HCT116 (cell line): ENCODE measurements around the gene SLC30A3. TPM values are rescaled to one million over a fixed set of nuclear protein-coding genes. Genes with fewer than 3 reads are reported as not detected.

Experiments used
- ATAC-seq: fragments of 200-7000 bp; cut with Tn5 transposase; 2 replicates; pipeline ENCODE4 v1.9.1; 2020; ENCODE audit warnings: mild to moderate bottlenecking, moderate library complexity
- BruUV-seq: library from RNA; stranded (reverse); fragments of 400-500 nt; replicated peaks from 2 replicates; lab custom pipeline; 2021; lab: Mats Ljungman, UMichigan
- CTCF ChIA-PET: fragments of 300-600 bp; sonication (Branson Sonifier 250); formaldehyde crosslinking; loops from one replicate; lab custom pipeline; 2021; ENCODE audit warnings: antibody characterized with exemption; lab: Charles Lee
- POLR2A ChIA-PET: fragments of 300-600, 350-600 bp; sonication (Branson Sonifier 250); formaldehyde crosslinking; loops from one replicate; lab custom pipeline; 2021; ENCODE audit warnings: antibody characterized with exemption; lab: Charles Lee
- RAD21 ChIA-PET, 2 experiments: fragments of 300-600 bp; sonication (Branson Sonifier 250); formaldehyde crosslinking; loops; one replicate each; lab custom pipeline; 2023; ENCODE audit warnings: low total read pairs in 2 of 2; ENCODE audit not compliant: uncharacterized antibody in 2 of 2, unreplicated experiment in 2 of 2, low non-redundant PET in 1 of 2; lab: Charles Lee
- DNase-seq: peaks from one replicate; pipeline ENCODE4 v3.0.0-alpha.2; 2010; ENCODE audit warnings: low read depth, low spot score
- H2AFZ ChIP-seq: fragments of 200-600 bp; shearing (Covaris generic), sonication (generic); 2 replicates; pipeline ENCODE4 v1.6.1; 2017; ENCODE audit warnings: low read depth, mixed run types, mixed read lengths, antibody characterized with exemption, low read length; ENCODE audit not compliant: poor library complexity, severe bottlenecking
- H3K27ac ChIP-seq: 2 replicates; pipeline ENCODE4 v1.5.1; 2012; ENCODE audit warnings: low read depth, low read length
- H3K27me3 ChIP-seq: fragments of 200-600 bp; sonication (generic); 2 replicates; pipeline ENCODE4 v1.6.1; 2016; ENCODE audit warnings: mixed run types, low read length, mixed read lengths; ENCODE audit not compliant: insufficient read depth
- H3K36me3 ChIP-seq, 2 experiments: fragments of 200-500 bp in 1 of 2; fragments of 200-600 bp in 1 of 2; sonication (Bioruptor generic) in 1 of 2; sonication (generic) in 1 of 2; 2 replicates each; pipeline versions ENCODE4 v1.5.1 to v1.6.1; 2014 to 2016; ENCODE audit warnings: low read length in 2 of 2, inconsistent platforms in 1 of 2, mixed read lengths in 1 of 2, mixed run types in 1 of 2; ENCODE audit not compliant: insufficient read depth in 2 of 2, control insufficient read depth in 1 of 2
- H3K4me1 ChIP-seq, 2 experiments: fragments of 200-600 bp in 1 of 2; sonication (generic) in 1 of 2; 2 replicates each; pipeline versions ENCODE4 v1.5.1 to v1.6.1; 2012 to 2017; ENCODE audit warnings: low read length in 2 of 2, inconsistent platforms in 1 of 2, mild to moderate bottlenecking in 1 of 2, mixed read lengths in 1 of 2, mixed run types in 1 of 2, moderate library complexity in 1 of 2; ENCODE audit not compliant: insufficient read depth in 2 of 2, control insufficient read depth in 1 of 2
- H3K4me2 ChIP-seq: fragments of 200-600 bp; sonication (generic); 2 replicates; pipeline ENCODE4 v1.6.1; 2017; ENCODE audit warnings: mixed run types, low read length, mixed read lengths
- H3K4me3 ChIP-seq, 2 experiments: fragments of 200-600 bp in 1 of 2; sonication (generic) in 1 of 2; replicated peaks in 1 of 2; 2 replicates each; pipeline ENCODE4 v1.5.1; 2011 to 2016; ENCODE audit warnings: low read length in 2 of 2, control low read depth in 1 of 2, low read depth in 1 of 2, mild to moderate bottlenecking in 1 of 2, mixed read lengths in 1 of 2, mixed run types in 1 of 2
- H3K79me2 ChIP-seq: fragments of 200-600 bp; sonication (generic); 2 replicates; pipeline ENCODE4 v1.6.1; 2017; ENCODE audit warnings: mild to moderate bottlenecking, mixed run types, low read length, moderate library complexity, mixed read lengths; ENCODE audit not compliant: insufficient read depth
- H3K9ac ChIP-seq: fragments of 200-600 bp; sonication (generic); 2 replicates; pipeline ENCODE4 v1.6.1; 2016; ENCODE audit warnings: low read length, mixed read lengths
- H3K9me2 ChIP-seq: fragments of 200-600 bp; sonication (generic), shearing (Covaris generic); 2 replicates; pipeline ENCODE4 v1.6.1; 2017; ENCODE audit warnings: mixed run types, mild to moderate bottlenecking, moderate library complexity; ENCODE audit not compliant: insufficient read depth
- H3K9me3 ChIP-seq, 2 experiments: fragments of 200-500 bp in 1 of 2; fragments of 200-600 bp in 1 of 2; sonication (Bioruptor generic) in 1 of 2; sonication (generic) in 1 of 2; 2 replicates each; pipeline ENCODE4 v1.6.1; 2014 to 2017; ENCODE audit warnings: low read length in 2 of 2, mixed read lengths in 2 of 2, inconsistent platforms in 1 of 2, low read depth in 1 of 2, mild to moderate bottlenecking in 1 of 2, mixed run types in 1 of 2, moderate library complexity in 1 of 2; ENCODE audit not compliant: control insufficient read depth in 1 of 2, insufficient read depth in 1 of 2
- H4K20me1 ChIP-seq: fragments of 200-600 bp; sonication (generic), shearing (Covaris generic); 2 replicates; pipeline ENCODE4 v1.6.1; 2017; ENCODE audit warnings: mixed run types, mild to moderate bottlenecking, moderate library complexity; ENCODE audit not compliant: insufficient read depth
- CBX3 ChIP-seq: IDR thresholded peaks from 2 replicates; pipeline ENCODE4 v1.6.1; 2012; ENCODE audit warnings: low read depth
- CEBPB ChIP-seq: IDR thresholded peaks from 2 replicates; pipeline ENCODE4 v1.6.1; 2012; ENCODE audit warnings: low read depth
- CTCF ChIP-seq, 3 experiments: fragments of 200-600 bp in 1 of 3; sonication (generic) in 1 of 3; IDR thresholded peaks in 2 of 3; conservative IDR thresholded peaks in 1 of 3; 2 replicates each; pipeline ENCODE4 v1.5.1; 2012 to 2017; ENCODE audit warnings: low read depth in 2 of 3, low read length in 2 of 3, antibody characterized with exemption in 1 of 3, borderline replicate concordance in 1 of 3, control low read depth in 1 of 3, mild to moderate bottlenecking in 1 of 3, mixed read lengths in 1 of 3, mixed run types in 1 of 3, moderate library complexity in 1 of 3; ENCODE audit not compliant: insufficient read depth in 1 of 3
- MAX ChIP-seq: IDR thresholded peaks from 2 replicates; pipeline ENCODE4 v1.6.1; 2012
- SRF ChIP-seq: IDR thresholded peaks from 2 replicates; pipeline ENCODE4 v1.6.1; 2012; ENCODE audit warnings: low read depth
- ZBTB33 ChIP-seq: IDR thresholded peaks from 2 replicates; pipeline ENCODE4 v1.6.1; 2011; ENCODE audit warnings: mild to moderate bottlenecking, low read length, moderate library complexity; ENCODE audit not compliant: insufficient replicate concordance; ENCODE audit errors: extremely low read depth
- ZFX ChIP-seq: fragments of 450-650 bp; IDR thresholded peaks from 2 replicates; pipeline ENCODE4 v1.6.1; 2017
- ZNF274 ChIP-seq: fragments of 200-500 bp; sonication (Bioruptor generic); IDR thresholded peaks from 2 replicates; pipeline ENCODE4 v1.6.1; 2014; ENCODE audit warnings: mild to moderate bottlenecking, low read depth, low read length, inconsistent platforms
- intact Hi-C: fragments of 100-400 bp; cut with micrococcal nuclease; formaldehyde crosslinking; loops from 2 replicates; pipeline ENCODE4 v1.10.0; 2022
- total RNA-seq: library from RNA; stranded (reverse); gene quantifications from one replicate; pipeline ENCODE4 v1.2.1, GENCODE V29; 2021; ENCODE audit not compliant: unreplicated experiment

The SLC30A3 gene
- total RNA-seq, 1 experiment from 2014 or later: 20.5 TPM

- BruUV-seq: no TSS peak
- intact Hi-C loops: loop anchor here (5.0 kb wide), 1 partner anchor 118 kb away; no protein-coding TSS in a partner anchor
- Histone ChIP-seq H3K9me2 (no peaks in the 10 kb centered on the region), H4K20me1 (no peaks in the 10 kb centered on the region), H2AFZ (no peak overlapping the region), H3K4me3 (no peak overlapping the region), H3K4me2 (no peak overlapping the region), H3K9me3 (no peaks in the 10 kb centered on the region), H3K36me3 (peaks cover 0 to 15% of the 10 kb centered on the region in 2 experiments; a peak in 2 of 4 replicates), H3K27me3 (no peaks in the 10 kb centered on the region), H3K79me2 (peaks cover 51% of the 10 kb centered on the region), H3K9ac (no peak overlapping the region), H3K27ac (no peak overlapping the region), H3K4me1 (peaks cover 6 to 31% of the 10 kb centered on the region in 2 experiments; a peak in 3 of 4 replicates)
- ATAC-seq (no peak), DNase-seq (no peak)
- POLR2A ChIA-PET: no interaction called here
- RAD21 ChIA-PET: no interaction called here
- CTCF ChIA-PET: no interaction called here
- TF ChIP-seq CEBPB (no peak), ZNF274 (no peak), CBX3 (no peak), MAX (no peak), ZFX (no peak), ZBTB33 (no peak), CTCF (IDR thresholded peaks at IDR 0.05 in 2 of 3, conservative IDR thresholded peaks at IDR 0.05 in 1 of 3; ENCODE audit: borderline replicate concordance in 1 of 3, insufficient read depth in 1 of 3, low read depth in 2 of 3, low read length in 2 of 3) (no peak), SRF (no peak)
Observed at GRCh38 chr2:27214941-27215340, 47.9 kb downstream of the SLC30A3 start.
